Posterior cingulate gyrus (tissue), 11 donors: ENCODE measurements around the gene GPATCH8.
"Not testable (repeated sequence)": the region's sequence is repeated elsewhere in the genome, so short reads cannot be mapped to it uniquely, and the experiment has no call there.

Experiments used
- DNase-seq, 10 donors: peaks; one replicate each; pipeline versions ENCODE4 v3.0.0 to v3.0.0-alpha.2; 2020 to 2021; ENCODE audit warnings: mixed read lengths in 3 of 10
- intact Hi-C: fragments of 100-400 bp; cut with DNase I; formaldehyde crosslinking; loops from one replicate; pipeline ENCODE4 v1.15.1; 2023

The GPATCH8 gene

DNA sequence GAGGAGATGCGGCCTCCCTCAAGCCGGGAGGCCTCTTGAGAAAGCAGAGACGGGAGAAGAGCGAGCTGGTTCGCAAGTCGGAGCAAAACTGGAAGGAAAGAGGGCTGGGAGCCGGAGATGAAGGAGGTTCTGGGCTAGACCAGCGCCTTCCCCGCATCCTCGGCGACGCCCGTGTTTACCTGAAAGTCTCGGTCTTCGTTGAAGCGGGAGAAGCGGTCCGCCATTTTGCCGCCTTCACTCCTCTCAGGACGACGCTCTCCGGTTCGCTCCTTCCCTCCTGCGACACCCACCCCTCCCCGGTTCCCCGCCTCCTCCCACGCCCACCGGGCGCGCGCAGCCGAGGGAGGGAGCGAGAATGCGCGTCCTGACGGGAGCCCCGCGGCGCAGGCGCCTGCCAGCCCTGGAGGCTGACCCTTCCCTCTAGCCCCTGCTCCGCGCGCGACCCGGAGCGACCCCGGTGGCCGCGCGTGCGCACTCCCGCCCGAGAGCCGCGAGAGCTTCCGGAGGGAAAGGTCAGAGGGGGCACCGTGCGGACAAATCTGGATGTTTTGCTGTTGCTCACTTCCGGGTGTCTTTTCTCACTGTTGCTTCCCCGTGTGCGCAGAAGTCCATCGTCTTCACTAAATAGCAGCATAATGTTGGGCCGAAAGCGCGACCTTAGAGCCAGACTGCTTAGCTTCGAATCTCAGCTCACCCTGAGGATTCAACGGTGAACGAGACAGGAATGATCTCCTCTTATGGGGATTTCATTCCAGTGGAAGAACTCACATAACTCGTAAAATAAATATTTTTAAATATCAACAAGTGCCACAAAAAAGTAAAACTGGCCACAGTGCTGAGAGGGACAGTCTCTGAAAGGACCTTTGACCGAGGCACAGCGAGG is at the start of gene GPATCH8:
TSS of gene GPATCH8 (minus strand) at position 260 of the 883 bp plus-strand sequence. CDS start at position 224, 36 bp downstream.
- intact Hi-C loops: loop anchor here (1.0 to 10.0 kb wide), 2 partner anchors 158 to 181 kb away; partner anchors contain the start of genes CCDC43 and GRN

DNA sequence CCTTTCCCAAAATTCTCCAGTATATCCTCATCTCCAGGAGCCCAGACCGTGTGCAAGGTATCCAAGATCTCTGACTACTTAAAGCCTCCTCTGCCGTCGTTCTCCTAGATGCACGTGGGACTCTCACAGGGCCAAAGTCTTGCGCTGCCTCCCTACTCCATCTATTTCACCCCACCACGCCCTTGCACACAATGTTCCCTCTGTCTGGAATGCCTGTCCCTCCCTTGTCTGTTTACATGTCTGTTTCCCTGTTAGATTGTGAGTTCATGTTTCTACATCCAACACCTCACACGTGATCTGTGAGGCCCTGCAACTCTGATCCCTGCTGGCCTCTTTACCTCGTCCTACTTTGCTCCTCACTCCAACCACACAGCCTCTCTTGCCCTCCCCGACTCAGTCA is 49.2 kb upstream of the GPATCH8 start:
- intact Hi-C loops: no loop called here
- peak in 1 of 10 donors; percentile 20 for DNase-seq

More for the DNA sequence above, at the start of gene GPATCH8:
- DNase-seq: peak; percentile 86 to 99 (median 92)

- no peak for DNase-seq
- intact Hi-C loops: no loop called here
These were observed 46.5 kb upstream of the GPATCH8 start for GRCh38 chr17:44549686-44550085.

DNA sequence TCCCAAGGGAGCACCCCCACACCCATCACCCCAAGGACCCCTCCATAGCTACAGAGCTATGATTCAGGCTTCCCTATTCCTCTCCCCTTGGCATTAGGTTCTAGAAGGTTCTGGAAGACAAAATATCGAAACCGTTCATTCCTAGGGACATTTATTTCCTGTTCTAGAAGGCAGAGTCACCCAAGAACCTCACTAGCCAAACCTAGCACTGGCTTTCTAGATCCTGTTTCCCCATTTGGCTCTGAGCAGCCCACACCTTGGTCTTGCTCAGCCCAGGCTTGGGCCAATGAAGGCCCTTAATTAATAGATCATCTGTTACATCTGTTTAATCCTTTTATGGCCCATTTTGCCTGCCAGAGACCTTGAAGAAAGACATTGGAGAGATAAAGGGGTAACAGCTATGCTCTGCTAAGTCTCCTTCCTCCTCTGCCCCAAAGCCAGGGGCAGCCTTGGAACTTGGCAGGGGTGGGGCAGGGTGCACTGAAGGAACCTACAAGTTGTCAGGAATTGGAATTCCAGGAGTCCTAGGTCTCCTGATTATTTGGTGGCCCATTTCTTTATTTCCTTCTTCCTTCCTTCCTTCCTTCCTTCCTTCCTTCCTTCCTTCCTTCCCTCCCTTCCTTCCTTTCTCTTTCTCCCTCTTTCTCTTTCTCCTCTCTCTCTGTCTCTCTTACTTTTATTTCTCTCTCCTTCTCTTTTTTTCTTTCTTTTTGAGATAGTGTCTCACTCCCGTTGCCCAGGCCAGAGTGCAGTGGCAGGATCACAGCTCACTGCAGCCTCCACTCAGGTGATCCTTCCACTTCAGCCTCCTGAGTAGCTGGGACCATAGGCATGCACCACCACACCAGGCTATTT is 45.4 kb upstream of the GPATCH8 start:
- intact Hi-C loops: no loop called here
- no peak for DNase-seq

DNA sequence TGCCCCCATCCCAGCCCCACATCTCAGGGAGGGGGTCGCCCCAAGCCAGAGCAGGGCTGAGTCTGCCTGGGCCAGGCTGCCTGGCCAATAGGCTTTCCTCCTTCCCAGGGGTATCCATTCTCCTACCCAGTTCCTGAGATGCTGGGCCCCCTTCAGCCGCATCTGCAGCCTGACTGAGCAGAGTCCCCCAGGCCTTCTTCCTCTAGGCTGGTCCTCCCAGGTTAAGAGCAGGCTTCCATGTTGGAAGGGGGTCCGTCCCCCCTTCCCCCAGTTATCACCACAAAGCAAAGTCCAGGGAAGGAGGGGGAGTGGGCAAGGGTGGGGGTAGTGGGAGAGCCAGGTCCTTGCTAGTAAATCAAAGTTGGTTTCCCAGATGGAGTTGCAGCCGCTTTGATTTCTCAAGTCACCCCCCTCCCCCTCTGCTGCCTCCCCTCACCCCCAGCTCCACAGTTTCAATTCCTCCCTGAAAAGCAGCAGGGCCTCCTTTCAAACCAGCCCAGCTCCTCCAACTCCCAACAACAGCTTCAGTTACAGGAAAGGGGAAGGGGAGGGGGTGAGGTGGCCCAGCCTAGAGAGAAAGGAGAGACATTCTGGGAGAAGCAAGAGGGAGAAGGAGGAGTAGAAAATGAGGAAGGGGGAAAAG is 44.5 kb upstream of the GPATCH8 start:
- intact Hi-C loops: no loop called here
- DNase-seq: no peak

DNA sequence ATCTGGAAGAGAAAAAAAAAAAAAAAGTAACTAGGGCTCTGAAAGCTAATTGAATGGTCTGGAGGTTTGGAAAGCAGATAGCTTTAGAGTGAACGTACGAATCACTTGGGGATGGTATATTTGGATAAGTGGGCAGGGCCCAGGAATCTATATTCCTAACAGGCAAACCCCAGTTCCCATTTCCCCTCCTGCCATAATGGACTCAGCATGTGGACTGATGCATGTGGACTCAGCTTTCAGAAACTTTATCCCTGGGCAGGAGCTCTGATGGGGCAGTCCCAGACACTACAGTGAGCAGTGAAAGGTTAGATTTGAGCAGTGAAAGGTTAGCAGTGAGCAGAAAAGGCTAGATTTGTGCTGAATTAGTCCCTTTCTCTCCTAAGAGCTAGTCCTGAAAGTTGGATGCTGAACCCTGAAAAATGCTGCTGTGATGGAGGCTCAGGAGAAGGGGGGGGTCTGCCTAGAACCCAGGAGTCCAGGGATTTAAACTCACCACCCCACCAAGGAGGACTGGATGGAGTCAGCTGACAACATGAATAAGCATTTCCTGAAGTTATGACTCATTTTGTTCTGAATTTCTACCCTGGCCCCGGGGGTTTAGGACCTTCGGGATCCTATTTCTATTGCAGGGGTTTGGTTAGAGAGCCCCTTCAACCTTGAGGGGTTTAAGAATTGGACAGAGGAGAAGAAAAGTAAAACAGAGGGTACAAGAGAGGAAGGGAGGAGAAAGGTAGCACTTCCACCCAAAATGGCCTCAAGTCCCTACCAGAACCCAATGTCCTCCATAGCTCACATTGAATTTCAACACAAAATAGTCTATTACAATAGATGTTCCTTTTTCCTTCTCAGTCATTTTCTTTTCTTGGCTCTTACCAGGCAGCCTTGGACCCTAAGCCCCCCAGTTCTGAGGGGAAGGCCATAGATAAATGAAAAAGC is 43.7 kb upstream of the GPATCH8 start:
- intact Hi-C loops: no loop called here
- DNase-seq: no peak

GRCh38 chr17:44543905-44544523 is 40.8 kb upstream of the GPATCH8 start:
- intact Hi-C loops: no loop called here
- DNase-seq: no peak

- intact Hi-C loops: no loop called here
- DNase-seq: no peak
These were observed 40.2 kb upstream of the GPATCH8 start for GRCh38 chr17:44543213-44543904.

GRCh38 chr17:44541884-44542581 is 38.8 kb upstream of the GPATCH8 start:
- intact Hi-C loops: no loop called here

DNA sequence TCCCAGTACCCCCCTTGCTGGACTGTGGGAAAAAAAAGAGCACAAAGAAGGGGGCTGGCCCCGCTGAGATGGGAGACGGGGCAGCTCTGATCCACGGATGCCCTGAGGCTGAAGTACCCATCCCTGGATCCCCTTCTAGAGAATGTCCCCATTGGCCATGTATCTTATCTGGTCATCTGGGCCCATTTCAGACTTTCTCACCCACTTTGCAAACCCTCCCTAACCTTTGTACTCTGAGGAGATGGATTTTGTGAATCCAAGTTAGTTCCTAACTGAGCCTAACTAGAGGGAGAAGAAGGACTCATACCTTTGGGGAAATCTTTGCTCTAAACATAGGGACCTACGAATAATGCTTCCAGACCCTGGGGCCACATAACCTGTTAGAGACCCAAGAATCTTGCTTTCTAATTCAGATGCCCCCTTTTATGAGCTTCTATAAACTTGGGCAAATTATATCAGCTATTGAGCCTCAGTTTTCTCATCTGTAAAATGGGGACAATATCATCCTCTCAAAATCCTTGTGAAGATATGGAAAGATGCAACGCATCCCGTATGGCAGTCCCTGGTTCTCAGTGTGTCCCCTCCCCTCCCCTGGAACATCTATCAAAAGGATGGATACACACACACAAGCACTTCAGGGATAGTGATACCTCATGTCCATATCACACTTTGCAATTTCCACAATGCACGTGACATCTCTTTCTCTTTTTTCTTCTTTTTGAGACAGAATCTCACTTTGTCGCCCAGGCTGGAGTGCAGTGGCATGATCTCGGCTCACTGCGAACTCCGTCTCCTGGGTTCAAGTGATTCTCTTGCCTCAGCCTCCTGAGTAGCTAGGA is 37.3 kb upstream of the GPATCH8 start:
- intact Hi-C loops: no loop called here
- no peak for DNase-seq

More at GRCh38 chr17:44541884-44542581, 38.8 kb upstream of the GPATCH8 start:
- peak in 1 of 10 donors; percentile 62 for DNase-seq

DNA sequence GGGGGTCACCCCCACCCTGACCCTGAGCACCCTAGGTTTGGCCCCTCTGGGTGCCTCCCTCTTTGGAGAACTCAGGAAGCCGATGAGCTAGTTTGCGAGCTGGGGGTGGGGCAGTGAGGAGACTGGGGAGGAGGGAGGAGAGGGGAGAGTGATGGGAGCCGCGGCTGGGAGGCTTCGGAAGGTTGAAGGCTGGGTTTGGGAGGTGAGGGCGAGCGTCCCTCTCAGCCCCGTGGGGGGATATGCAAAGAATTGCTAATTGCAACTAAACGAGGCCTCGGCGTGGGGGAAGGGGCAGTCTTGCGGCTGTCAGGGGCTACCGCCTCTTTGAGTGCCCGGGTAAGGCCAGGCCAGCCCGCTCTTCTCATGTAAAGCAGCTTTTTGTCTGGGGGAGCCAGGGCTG is 36.5 kb upstream of the GPATCH8 start:
- intact Hi-C loops: no loop called here
- DNase-seq: no peak

DNA sequence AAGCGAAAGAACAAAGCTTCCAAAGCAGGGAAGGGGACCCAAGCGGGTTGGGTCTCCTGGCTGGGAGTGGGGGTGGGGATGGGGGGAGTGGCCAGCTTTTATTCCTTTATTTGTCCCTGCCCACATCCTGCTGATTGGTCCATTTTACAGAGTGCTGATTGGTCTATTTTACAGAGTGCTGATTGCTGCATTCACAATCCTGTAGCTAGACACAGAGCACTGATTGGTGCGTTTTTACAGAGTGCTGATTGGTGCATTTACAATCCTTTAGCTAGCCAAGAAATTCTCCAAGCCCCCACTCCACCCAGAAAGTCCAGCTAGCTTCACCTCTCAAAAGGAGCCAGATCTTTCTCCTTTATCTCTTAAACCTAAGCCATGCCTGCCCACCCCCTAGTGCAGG is 34.7 kb upstream of the GPATCH8 start:
- intact Hi-C loops, DNase-seq: not testable (repeated sequence)

DNA sequence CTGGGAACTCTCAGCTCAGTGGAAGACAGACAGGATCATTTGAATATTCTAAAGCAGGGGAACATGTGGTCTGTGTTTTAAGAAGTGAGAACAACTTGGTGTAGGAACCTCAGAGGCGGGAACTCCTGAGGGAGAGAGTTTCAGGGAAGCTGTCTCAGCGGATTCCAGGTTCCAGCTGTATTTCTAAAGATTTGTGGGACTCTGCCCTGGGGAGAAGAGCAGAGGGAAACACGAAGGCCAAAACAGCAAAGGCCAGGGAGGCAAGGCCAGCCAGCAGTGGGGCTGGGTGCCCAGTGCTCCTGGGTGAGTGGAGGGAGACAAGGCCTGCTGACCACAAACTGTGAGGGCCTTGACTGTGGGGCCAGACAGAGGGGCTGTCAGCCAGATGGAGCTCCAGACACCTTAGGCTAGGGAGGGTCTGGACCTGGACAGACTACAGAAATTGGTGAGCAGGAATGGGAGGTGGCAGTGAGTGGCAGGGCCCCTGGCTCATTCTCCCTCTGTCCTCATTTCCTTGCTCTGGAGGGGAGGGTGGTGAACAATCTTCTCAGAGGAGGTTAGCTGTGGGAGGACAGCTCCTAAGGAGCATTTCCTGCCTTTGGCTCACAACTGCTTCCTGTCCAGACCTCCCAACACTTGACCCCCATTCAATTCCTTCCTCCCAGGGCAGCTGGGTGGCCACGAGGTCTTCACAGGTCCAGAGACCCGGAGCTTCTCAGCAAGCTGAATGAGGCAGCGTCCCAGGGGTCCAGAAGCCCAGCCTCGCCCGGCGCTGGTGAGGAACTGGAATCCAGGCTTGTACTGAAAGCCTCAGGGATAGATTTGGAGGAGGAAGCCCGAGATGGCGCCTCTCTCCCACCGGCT is 33.1 kb upstream of the GPATCH8 start:
- no peak for DNase-seq
- intact Hi-C loops: no loop called here

DNA sequence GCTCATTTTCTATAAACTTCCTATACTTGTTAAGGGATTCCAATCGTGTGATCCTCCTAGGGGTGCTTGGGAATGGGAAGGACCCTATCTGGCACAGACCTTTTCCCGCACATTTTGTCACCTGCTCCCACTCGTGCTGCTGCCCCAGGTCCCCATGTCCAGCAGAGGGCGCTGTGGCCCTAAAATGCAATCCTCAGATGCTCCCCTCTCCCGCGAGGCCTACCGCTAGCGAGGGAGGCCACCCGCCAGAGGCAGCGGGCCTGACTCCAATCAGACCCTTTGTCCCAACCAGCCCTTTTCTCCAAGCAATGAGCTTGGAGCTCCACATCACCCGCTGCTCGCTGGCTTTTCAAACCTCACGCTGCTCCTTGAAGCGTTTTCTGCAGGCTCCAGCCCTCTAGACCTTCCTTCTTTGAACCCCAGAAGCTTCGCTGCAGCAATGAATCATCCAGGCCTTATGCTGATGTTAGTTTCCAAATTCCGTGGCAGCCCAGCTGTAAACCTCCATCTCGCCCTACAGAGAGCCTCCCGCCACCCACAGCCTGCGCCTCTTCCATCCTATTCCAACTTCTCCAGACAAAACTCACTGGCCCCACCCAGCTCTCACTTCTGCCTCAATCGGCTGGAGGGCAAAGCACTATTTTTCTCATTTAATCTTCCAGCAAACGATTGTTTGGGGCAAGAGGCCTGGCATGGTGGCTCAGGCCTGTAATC is 30.5 kb upstream of the GPATCH8 start:
- peak; percentile 45 to 93 (median 79) for DNase-seq
- intact Hi-C loops: loop anchor here (1.0 kb wide), 1 partner anchor 103 kb away; no protein-coding TSS in a partner anchor

DNA sequence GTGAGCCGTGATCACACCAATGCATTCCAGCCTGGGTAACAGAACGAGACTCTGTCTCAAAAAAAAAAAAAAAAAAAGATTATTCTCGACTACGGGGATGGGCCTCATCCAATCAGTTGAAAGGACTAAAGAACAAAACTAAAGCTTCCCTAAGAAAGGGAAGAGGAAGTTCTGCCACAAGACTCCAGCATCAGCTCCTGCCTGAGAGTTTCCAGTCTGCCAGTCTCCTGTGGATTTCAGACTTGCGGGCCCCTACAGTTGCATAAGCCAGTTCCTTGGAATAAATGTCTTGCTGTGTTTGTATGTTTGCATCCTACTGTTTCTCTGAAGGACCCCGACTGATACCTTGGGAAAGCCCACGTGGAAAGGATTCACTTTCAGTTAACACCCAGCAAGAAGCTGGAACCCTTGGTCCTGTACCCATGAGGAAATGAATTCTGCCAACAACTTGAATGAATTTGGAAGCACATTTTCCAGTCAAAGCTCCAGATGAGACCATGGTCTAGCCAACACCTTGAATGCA is 27.8 kb upstream of the GPATCH8 start:
- DNase-seq: no peak
- intact Hi-C loops: no loop called here
